Measurements from ENCODE around the gene GARNL3.

DNA sequence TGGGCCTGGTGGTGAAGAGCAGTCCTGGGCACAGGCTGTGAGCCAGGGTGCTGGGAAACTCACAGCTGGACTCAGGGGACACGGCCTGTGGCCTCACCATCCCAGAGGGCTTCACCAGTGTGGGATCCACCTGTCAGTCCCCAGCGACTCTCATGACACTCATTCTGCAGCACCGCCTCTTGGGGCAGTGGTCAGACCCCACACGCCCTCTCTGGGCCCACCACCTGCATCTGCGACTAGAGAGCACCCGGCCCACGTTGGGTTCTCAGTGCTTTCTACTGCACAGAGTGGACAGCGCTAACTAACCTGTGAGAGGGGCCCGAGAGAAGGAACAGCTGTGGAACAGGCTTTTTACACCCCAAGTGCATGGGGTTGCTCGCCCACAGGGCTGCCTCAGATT is 45.8 kb upstream of the GARNL3 start:
- TF ChIP-seq, protein P1, sequence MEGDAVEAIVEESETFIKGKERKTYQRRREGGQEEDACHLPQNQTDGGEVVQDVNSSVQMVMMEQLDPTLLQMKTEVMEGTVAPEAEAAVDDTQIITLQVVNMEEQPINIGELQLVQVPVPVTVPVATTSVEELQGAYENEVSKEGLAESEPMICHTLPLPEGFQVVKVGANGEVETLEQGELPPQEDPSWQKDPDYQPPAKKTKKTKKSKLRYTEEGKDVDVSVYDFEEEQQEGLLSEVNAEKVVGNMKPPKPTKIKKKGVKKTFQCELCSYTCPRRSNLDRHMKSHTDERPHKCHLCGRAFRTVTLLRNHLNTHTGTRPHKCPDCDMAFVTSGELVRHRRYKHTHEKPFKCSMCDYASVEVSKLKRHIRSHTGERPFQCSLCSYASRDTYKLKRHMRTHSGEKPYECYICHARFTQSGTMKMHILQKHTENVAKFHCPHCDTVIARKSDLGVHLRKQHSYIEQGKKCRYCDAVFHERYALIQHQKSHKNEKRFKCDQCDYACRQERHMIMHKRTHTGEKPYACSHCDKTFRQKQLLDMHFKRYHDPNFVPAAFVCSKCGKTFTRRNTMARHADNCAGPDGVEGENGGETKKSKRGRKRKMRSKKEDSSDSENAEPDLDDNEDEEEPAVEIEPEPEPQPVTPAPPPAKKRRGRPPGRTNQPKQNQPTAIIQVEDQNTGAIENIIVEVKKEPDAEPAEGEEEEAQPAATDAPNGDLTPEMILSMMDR (conservative IDR thresholded peaks at IDR 0.05; ENCODE audit: low read length), result no peak
- no peak for TF ChIP-seq EZH2phosphoT487 (IDR thresholded peaks at IDR 0.05; ENCODE audit: borderline replicate concordance, low read depth, low read length)

Measured in OCI-LY7 (cell line).